ENCODE measurements around the gene VDAC1. TPM values are rescaled to one million over a fixed set of nuclear protein-coding genes. Genes with fewer than 3 reads are reported as not detected.

VDAC1 gene
- total RNA-seq, 6 experiments from 2014 or later = 276 to 324 (median 316) TPM

DNA sequence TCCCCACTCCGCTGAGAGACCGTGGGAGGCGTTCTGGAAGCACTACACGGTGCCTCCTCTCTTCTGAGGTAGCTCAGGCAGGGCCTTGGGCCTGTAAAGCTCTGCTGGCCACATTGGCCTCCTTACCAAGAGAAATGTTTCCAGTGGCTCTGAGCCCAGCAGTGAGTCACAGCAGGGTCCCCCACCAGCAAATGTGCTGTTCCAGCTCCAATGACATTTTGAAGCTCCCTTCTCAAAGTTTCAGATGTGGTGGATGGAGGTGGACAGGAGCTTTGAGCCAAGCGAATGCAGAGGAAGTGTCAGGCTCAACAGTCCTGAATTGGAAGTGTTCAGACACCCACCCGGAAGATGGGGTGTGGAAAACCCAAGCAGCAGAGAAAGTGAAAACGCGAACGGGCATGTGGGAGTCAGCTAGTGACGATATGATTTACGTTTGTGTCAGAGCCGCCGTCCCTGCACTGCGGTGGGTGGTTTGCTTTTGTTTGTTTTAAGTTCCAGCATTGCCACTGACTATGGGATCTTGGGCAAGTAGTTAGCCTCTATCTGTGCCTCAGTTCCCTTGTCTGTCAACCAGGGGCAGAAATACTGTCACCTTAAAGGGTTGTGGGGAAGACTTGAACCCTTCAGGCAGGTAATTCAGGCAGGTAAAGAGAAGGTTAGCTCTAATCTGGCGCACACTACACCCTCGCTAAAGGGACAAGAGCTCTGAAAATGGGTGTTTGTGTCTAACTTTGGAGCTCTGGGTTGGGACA lies 74.5 kb downstream of the VDAC1 start:
- Mint-ChIP-seq H3K36me3 (ENCODE audit: low read depth) (no peaks in the 10 kb centered on the region), H3K9me3 (no peaks in the 10 kb centered on the region), H3K27me3 (ENCODE audit: insufficient read depth) (peaks cover 15% of the 10 kb centered on the region), H3K4me3 (no peak overlapping the region), H3K27ac (no peak overlapping the region), H3K4me1 (ENCODE audit: low read depth) (peaks cover 16% of the 10 kb centered on the region)
- TF ChIP-seq, protein P1, sequence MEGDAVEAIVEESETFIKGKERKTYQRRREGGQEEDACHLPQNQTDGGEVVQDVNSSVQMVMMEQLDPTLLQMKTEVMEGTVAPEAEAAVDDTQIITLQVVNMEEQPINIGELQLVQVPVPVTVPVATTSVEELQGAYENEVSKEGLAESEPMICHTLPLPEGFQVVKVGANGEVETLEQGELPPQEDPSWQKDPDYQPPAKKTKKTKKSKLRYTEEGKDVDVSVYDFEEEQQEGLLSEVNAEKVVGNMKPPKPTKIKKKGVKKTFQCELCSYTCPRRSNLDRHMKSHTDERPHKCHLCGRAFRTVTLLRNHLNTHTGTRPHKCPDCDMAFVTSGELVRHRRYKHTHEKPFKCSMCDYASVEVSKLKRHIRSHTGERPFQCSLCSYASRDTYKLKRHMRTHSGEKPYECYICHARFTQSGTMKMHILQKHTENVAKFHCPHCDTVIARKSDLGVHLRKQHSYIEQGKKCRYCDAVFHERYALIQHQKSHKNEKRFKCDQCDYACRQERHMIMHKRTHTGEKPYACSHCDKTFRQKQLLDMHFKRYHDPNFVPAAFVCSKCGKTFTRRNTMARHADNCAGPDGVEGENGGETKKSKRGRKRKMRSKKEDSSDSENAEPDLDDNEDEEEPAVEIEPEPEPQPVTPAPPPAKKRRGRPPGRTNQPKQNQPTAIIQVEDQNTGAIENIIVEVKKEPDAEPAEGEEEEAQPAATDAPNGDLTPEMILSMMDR (IDR thresholded peaks at IDR 0.05) = no peak
- no peak for DNase-seq

DNA sequence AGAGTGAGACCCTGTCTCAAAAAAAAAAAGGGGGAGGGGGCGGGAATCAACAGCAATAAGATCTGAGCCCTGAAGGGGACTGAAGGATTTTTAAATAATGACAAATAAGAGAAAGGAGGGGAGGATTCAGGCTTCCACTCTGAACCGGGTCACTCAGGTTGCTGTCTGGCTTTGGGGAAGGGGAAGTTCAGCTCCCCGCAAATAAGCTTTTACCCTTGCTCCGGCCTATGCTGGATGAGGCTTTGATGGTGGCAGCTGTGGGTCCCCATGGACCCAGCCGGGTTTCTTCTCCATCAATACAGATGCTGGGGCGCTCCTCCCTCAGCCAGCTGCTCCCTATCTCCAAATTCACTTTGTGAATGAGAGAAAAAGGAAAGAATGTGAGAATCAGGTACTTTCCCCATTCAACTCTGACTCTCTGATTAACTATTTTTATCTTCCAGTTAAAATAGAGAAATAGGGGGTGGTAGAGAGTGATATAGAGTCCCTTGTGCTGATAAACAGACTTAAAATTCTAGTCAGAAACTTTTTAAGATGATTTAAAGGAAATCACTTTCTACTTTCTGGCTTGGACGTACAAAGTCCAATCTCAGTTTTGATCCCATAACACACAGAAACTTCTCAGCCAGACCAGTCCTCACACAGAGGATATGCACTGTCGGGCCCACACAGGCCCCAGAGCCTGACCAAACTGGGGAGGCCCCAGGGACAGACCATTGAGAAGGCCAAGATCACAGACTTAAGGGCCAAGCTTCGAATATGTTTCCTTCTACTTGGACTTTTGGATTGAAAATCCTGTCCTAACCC lies 76.0 kb downstream of the VDAC1 start:
- no peaks in the 10 kb centered on the region for H3K9me3 Mint-ChIP-seq
- H3K4me3 Mint-ChIP-seq = no peak overlapping the region
- no peak for DNase-seq
- H3K4me1 Mint-ChIP-seq (ENCODE audit: low read depth) = peaks cover 16% of the 10 kb centered on the region
- H3K27ac Mint-ChIP-seq = no peak overlapping the region
- peaks cover 17% of the 10 kb centered on the region for H3K27me3 Mint-ChIP-seq (ENCODE audit: insufficient read depth)
- no peaks in the 10 kb centered on the region for H3K36me3 Mint-ChIP-seq (ENCODE audit: low read depth)
- TF ChIP-seq, protein P1 (IDR thresholded peaks at IDR 0.05) = no peak

DNA sequence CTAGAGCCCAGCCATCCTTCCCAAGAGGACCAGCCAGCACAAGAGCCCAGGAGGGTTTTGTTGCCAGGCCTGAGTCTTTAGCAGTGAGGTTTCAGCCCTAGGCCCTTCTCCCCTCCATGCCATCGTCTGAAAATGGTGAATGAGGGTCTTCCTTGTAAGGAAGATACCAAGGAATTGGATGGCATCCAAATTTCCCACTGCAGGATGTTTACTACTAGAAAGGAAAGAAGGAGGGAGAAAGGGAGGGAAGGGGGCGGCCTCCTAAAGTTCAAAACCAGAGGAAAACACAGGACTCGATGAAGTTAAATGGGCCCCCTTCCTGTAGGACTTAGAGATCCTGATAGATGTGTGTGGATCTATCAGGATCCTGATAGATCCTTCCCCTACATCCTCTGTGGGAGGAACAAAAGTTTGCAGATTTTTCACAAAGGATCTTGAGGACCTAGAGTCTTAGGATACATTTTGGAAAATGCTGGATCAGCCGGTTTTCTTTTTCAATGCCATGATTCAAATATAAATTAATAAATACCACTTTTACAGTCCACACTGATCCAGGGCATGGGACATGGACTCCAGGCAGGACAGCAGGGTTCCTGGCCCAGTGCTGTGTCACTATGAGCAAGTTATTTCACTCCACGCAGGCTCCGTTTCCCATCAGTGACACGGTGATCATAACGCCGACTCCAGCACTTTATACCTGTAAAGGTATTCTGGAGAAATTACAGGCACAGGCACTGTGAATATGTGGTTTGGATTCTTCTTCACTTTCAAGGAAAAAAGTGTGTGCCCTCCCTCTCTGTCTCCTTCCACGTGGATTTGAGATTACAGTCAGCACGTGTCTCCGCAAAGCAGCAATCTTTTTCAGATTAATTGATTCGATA lies 77.2 kb downstream of the VDAC1 start:
- Mint-ChIP-seq H3K36me3 (ENCODE audit: low read depth) (no peaks in the 10 kb centered on the region), H3K27ac (no peak overlapping the region), H3K27me3 (ENCODE audit: insufficient read depth) (peaks cover 14% of the 10 kb centered on the region), H3K4me3 (no peak overlapping the region), H3K4me1 (ENCODE audit: low read depth) (peaks cover 16% of the 10 kb centered on the region), H3K9me3 (no peaks in the 10 kb centered on the region)
- no peak for DNase-seq
- TF ChIP-seq, protein P1 (IDR thresholded peaks at IDR 0.05) = no peak

DNA sequence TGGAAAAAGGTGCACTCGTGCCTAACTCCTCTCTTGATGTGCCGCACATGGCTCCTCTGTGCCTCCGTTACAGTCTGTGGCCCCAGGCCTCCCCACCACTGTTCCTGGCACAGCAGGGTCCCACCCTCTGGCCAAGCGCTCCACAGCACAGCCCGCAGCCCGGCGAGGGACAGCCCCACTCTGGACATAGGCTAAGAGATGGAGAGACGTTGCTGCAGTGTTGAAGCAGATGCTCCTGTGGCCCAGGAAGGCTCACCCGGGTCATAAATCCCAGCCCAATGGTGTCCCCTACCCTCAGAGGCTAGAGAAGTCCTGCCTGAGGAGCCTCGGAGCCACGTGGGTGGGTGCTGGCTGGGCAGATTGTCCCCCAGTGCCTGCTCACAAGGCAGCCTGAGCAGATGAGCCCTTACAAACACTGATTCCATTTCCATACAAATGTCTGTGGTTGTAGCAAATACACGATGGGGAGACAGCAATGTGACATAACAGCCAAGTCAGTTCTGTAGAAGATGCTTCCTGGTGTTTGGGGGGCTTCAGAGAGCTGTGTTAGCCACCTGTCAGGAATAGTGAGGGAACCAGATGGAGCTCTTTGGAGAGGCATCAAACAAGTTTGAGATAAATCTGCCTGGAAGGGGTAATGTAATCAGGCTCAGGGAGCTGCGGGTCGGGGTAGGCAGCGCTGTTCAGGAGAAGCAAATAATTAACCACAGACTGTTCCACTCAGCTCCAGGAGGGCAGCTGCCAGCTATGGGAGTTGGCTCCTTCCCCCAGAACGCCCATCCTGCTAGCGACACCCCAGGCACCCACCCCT lies 78.1 kb downstream of the VDAC1 start:
- no peak overlapping the region for H3K27ac Mint-ChIP-seq
- H3K4me3 Mint-ChIP-seq = no peak overlapping the region
- no peaks in the 10 kb centered on the region for H3K9me3 Mint-ChIP-seq
- TF ChIP-seq, protein P1 (IDR thresholded peaks at IDR 0.05) = no peak
- no peak for DNase-seq
- H3K4me1 Mint-ChIP-seq (ENCODE audit: low read depth) = peaks cover 16% of the 10 kb centered on the region
- H3K27me3 Mint-ChIP-seq (ENCODE audit: insufficient read depth) = peaks cover 17% of the 10 kb centered on the region
- H3K36me3 Mint-ChIP-seq (ENCODE audit: low read depth) = no peaks in the 10 kb centered on the region
